Epidermal melanocyte (primary cell): Measurements from ENCODE around the gene FOXK1.
"Not testable (repeated sequence)": the region's sequence is repeated elsewhere in the genome, so short reads cannot be mapped to it uniquely, and the experiment has no call there.

ENCODE experiments used
- DNase-seq: peaks from one replicate; pipeline ENCODE4 v3.0.0; 2011; ENCODE audit warnings: low spot score; ENCODE audit not compliant: insufficient read length

Gene FOXK1

GRCh38 chr7:4681886-4682620, at the start of gene FOXK1:
Gene FOXK1, plus strand, starts transcription at chr7:4682295. Its CDS starts 14 bp downstream, at chr7:4682309.
- peak; percentile 56 for DNase-seq

GRCh38 chr7:4633012-4633411, 49.1 kb upstream of the FOXK1 start:
- DNase-seq, result no peak

GRCh38 chr7:4634166-4634565, 47.9 kb upstream of the FOXK1 start:
- no peak for DNase-seq

- no peak for DNase-seq
Observed at GRCh38 chr7:4638781-4639575, 43.1 kb upstream of the FOXK1 start.

- DNase-seq, result no peak
Observed at GRCh38 chr7:4641091-4641666, 40.9 kb upstream of the FOXK1 start.

GRCh38 chr7:4641667-4642467, 40.2 kb upstream of the FOXK1 start:
- DNase-seq, result peak; percentile 82

GRCh38 chr7:4642468-4643203, 39.5 kb upstream of the FOXK1 start:
- no peak for DNase-seq

- DNase-seq, result not testable (repeated sequence)
Observed at GRCh38 chr7:4643204-4643471, 39.0 kb upstream of the FOXK1 start.

- DNase-seq, result no peak
Observed at GRCh38 chr7:4645246-4645645, 36.8 kb upstream of the FOXK1 start.

GRCh38 chr7:4648111-4648510, 34.0 kb upstream of the FOXK1 start:
- DNase-seq, result no peak

- peak; percentile 50 for DNase-seq
Observed at GRCh38 chr7:4650433-4651047, 31.6 kb upstream of the FOXK1 start.

GRCh38 chr7:4653771-4654170, 28.3 kb upstream of the FOXK1 start:
- no peak for DNase-seq

- no peak for DNase-seq
Observed at GRCh38 chr7:4655311-4655710, 26.8 kb upstream of the FOXK1 start.

GRCh38 chr7:4655896-4656295, 26.2 kb upstream of the FOXK1 start:
- DNase-seq, result no peak

- no peak for DNase-seq
Observed at GRCh38 chr7:4657640-4658417, 24.3 kb upstream of the FOXK1 start.

- no peak for DNase-seq
Observed at GRCh38 chr7:4659551-4660286, 22.4 kb upstream of the FOXK1 start.

GRCh38 chr7:4661871-4662270, 20.2 kb upstream of the FOXK1 start:
- no peak for DNase-seq

- DNase-seq, result no peak
Observed at GRCh38 chr7:4663239-4664018, 18.7 kb upstream of the FOXK1 start.
